ENCODE results near the gene PCGF6. TPM values are rescaled to one million over a fixed set of nuclear protein-coding genes. Genes with fewer than 3 reads are reported as not detected.

Gene PCGF6
- polyA plus RNA-seq, 1 experiment: 3.5 TPM

DNA sequence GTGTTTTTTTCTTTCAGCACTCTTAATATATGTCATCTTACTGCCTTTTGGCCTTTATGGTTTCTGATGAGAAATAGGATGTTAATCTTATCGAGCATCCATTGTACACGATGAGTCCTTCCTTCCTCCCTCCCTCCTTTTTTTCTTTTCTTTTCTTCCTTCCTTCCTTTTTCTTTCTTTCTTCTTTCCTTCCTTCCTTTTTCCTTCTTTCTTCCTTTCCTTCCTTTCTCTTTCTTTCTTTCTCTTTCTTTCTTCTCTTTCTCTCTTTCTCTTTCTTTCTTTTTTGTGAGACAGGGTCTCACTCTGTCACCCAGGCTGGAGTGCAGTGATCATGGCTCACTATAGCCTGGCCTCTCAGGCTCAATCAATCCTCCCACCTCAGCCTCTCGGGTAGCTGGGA, 96.8 kb downstream of the PCGF6 start:
- Histone ChIP-seq H3K36me3 (ENCODE audit: control insufficient read depth, insufficient read depth, low read length) (no peaks in the 10 kb centered on the region), H3K4me3 (ENCODE audit: low read depth, low read length) (no peak overlapping the region), H3K27me3 (ENCODE audit: control insufficient read depth, insufficient read depth, low read length) (no peaks in the 10 kb centered on the region)
- CTCF ChIA-PET: no interaction called here
- TF ChIP-seq, protein P1, sequence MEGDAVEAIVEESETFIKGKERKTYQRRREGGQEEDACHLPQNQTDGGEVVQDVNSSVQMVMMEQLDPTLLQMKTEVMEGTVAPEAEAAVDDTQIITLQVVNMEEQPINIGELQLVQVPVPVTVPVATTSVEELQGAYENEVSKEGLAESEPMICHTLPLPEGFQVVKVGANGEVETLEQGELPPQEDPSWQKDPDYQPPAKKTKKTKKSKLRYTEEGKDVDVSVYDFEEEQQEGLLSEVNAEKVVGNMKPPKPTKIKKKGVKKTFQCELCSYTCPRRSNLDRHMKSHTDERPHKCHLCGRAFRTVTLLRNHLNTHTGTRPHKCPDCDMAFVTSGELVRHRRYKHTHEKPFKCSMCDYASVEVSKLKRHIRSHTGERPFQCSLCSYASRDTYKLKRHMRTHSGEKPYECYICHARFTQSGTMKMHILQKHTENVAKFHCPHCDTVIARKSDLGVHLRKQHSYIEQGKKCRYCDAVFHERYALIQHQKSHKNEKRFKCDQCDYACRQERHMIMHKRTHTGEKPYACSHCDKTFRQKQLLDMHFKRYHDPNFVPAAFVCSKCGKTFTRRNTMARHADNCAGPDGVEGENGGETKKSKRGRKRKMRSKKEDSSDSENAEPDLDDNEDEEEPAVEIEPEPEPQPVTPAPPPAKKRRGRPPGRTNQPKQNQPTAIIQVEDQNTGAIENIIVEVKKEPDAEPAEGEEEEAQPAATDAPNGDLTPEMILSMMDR (IDR thresholded peaks at IDR 0.05; ENCODE audit: insufficient read depth, low read depth, low read length): no peak
- POLR2A ChIA-PET: no interaction called here
- DNase-seq (ENCODE audit: low read depth): no peak

Small RNA genes lying within 50 kb of the gene (small RNA-seq; reads per million reads assigned to genes)
- gene RNU11-3P (ENCODE audit: insufficient read length, low read depth, low replicate concordance): not detected

Other genes starting within 250 kb of the PCGF6 start
- gene NT5C2, start 157.9 kb downstream of the PCGF6 start, polyA plus RNA-seq (2011; rRNA removed): 49.3 and 85.0 TPM in 2 replicates
- gene RPEL1, start 105.3 kb downstream of the PCGF6 start, polyA plus RNA-seq (2011; rRNA removed): 0.04 TPM in 1 of 2 replicates, not detected in the other
- gene INA, start 74.0 kb downstream of the PCGF6 start, polyA plus RNA-seq (2011; rRNA removed): 8.5 and 9.4 TPM in 2 replicates
- 1.5 and 2.5 TPM in 2 replicates for gene TAF5, start 16.8 kb upstream of the PCGF6 start, polyA plus RNA-seq (2011; rRNA removed)
- 170 and 324 TPM in 2 replicates for gene ATP5MK, start 45.3 kb upstream of the PCGF6 start, polyA plus RNA-seq (2011; rRNA removed)
- gene PDCD11, start 45.5 kb upstream of the PCGF6 start, polyA plus RNA-seq (2011; rRNA removed): 15.1 and 17.0 TPM in 2 replicates
- 46.0 and 80.1 TPM in 2 replicates for gene CALHM2, start 101.2 kb upstream of the PCGF6 start, polyA plus RNA-seq (2011; rRNA removed)
- not detected in 2 replicates for gene CALHM1, start 107.8 kb upstream of the PCGF6 start, polyA plus RNA-seq (2011; rRNA removed)
- gene CALHM3, start 128.1 kb upstream of the PCGF6 start, polyA plus RNA-seq (2011; rRNA removed): 0.09 TPM in 1 of 2 replicates, not detected in the other
- gene NEURL1, start 142.6 kb upstream of the PCGF6 start, polyA plus RNA-seq (2011; rRNA removed): 0.37 and 0.58 TPM in 2 replicates

All from BJ (cell line).